Lower leg skin (tissue), 4 donors: Measurements from ENCODE around the gene MEF2C. TPM values are rescaled to one million over a fixed set of nuclear protein-coding genes. Genes with fewer than 3 reads are reported as not detected.

Experiments used
- DNase-seq, 2 donors: peaks; one replicate each; pipeline ENCODE4 v3.0.0-alpha.2; 2019; ENCODE audit warnings: low spot score in 2 of 2
- H3K4me3 ChIP-seq: fragments of 200-600 bp; sonication (generic); 2 replicates; pipeline ENCODE4 v1.5.1; 2017; ENCODE audit warnings: mild to moderate bottlenecking, low read depth; ENCODE audit not compliant: poor library complexity, severe bottlenecking
- POLR2A ChIP-seq, 2 donors: fragments of 450-650 bp; IDR thresholded peaks; one replicate each; pipeline ENCODE4 v1.6.1; 2016 to 2017; ENCODE audit warnings: antibody characterized with exemption in 2 of 2, mild to moderate bottlenecking in 1 of 2, moderate library complexity in 1 of 2
- WGBS, 2 donors: methylation state at CpG; one replicate each; pipeline ENCODE4 v1.1.5; 2018; 5-methylcytosine and 5-hydroxymethylcytosine counted together
- intact Hi-C: fragments of 100-400 bp; cut with DNase I; formaldehyde crosslinking; loops from one replicate; pipeline ENCODE4 v1.15.0; 2023; ENCODE audit warnings: low total_unique reads
- total RNA-seq, 4 donors: library from RNA; depleted of rRNA; stranded (reverse); fragments of >200 nt; gene quantifications; one replicate each; pipeline ENCODE4 v1.1.0, GENCODE V29; 2016
- TF ChIP-seq, protein P1 (sequence below), 3 donors: fragments of 450-650 bp; IDR thresholded peaks; one replicate each; pipeline ENCODE4 v1.5.1; 2016; ENCODE audit warnings: antibody characterized with exemption in 3 of 3, mild to moderate bottlenecking in 3 of 3, moderate library complexity in 2 of 3

MEF2C gene
- total RNA-seq, 4 donors from 2014 or later, result 2.4 to 15.5 (median 8.1) TPM

DNA sequence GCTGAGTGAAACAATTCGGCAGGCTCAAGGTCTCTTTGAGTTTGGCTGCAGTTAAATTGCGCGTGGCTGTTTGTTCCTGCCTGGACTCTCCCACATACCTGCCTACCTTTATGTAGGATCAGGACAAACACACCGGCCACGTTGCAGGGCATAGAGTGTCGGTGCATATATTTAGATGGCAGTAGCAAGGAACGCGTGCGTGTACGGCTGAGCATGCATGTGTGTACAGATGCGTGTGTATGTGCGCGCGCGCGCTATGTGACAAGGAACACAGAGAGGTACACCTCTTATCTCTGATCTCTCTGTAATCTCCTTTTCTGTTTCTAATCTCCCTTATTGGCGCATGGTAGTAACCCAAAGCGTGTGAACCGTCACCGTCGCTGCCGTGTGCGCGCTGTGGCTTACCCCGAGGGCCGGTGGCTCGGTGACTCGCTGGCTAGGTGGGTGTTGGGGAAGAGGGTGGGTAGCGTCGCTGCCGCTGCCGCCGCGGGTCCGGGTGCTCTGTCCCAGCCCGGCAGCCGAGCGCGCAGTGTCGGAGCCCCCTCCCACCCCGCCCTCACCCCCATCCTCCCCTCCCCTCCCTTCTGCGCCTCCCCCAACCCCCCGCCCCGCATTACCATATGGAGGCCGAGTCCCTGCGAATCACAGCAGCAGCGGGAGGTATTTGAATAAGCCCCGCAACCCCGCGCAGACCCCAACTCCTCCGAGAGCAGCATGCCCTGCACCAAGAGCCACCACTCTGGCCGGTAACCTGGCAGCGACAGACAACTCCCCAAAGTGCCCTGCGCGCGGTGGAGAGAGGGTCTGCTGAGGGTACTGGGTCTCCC is 204.8 kb downstream of the MEF2C start:
- no peak overlapping the region for H3K4me3 ChIP-seq
- intact Hi-C loops, result no loop called here
- TF ChIP-seq, protein P1, sequence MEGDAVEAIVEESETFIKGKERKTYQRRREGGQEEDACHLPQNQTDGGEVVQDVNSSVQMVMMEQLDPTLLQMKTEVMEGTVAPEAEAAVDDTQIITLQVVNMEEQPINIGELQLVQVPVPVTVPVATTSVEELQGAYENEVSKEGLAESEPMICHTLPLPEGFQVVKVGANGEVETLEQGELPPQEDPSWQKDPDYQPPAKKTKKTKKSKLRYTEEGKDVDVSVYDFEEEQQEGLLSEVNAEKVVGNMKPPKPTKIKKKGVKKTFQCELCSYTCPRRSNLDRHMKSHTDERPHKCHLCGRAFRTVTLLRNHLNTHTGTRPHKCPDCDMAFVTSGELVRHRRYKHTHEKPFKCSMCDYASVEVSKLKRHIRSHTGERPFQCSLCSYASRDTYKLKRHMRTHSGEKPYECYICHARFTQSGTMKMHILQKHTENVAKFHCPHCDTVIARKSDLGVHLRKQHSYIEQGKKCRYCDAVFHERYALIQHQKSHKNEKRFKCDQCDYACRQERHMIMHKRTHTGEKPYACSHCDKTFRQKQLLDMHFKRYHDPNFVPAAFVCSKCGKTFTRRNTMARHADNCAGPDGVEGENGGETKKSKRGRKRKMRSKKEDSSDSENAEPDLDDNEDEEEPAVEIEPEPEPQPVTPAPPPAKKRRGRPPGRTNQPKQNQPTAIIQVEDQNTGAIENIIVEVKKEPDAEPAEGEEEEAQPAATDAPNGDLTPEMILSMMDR (IDR thresholded peaks at IDR 0.05), result no peak
- no peak for TF ChIP-seq POLR2A (IDR thresholded peaks at IDR 0.05)
- WGBS, 2 donors, result 5 to 14% methylated on average over 41 to 48 of the region's 56 CpGs
- DNase-seq, result no peak

DNA sequence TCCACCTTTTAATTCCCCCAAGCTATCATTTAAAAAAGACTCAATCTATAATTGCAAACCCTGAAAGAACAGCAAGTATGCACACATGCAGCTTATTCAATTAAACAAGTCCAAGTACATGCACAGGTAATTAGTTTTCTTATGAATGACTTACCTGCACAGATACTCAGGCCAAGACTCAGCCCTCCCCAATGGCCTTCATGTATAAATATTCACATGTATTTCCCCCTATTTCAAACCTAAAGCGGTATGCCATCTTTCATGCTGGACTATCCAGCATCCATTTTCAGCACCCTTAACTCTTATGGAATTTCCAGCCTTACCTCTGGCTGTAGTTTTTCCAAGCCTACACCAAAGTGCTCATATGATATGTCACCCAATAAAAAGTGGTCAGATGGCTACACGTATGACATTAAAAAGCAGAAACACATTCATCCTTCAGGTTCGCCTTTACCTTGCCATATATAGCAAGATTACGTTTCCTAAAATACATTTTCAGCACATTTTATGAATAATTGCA is 205.5 kb downstream of the MEF2C start:
- no peak for TF ChIP-seq POLR2A (IDR thresholded peaks at IDR 0.05)
- TF ChIP-seq, protein P1 (IDR thresholded peaks at IDR 0.05), result no peak
- DNase-seq, result no peak
- WGBS, 2 donors, result 28 to 30% methylated on average over 4 of the region's 4 CpGs
- intact Hi-C loops, result no loop called here
- H3K4me3 ChIP-seq, result no peak overlapping the region

DNA sequence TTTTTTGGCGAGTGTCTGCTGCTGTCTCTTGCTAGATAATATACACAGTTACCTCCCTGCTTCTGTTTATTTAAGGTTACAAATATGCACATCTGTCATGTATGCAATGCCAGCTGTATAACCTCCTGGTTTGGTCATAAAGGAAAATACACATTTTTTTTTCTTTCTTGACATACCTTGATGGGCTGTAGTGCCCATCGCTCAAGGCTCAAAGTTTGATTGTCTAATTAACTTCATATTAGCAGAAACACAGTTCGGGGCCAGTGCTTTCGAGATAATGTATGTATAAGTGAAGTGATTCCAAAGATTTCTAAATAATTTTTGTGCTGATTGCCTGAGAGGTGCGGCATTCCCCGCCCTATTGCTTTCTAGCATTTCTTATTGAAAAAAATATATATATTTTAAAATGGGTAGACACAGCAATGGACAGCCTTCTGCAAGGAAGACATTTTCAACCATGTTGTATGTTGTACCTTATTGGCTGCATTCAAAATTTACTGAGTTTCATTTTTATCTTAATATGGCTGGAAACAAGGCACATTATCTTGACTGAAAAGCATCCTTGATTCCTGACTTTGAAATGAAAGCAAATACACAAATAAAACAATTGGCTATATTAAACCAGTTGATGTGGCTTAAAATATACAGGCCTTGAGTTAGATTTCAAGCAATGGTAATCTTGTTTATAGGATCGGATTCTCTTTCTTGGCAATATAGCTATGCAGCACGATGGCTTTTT is 206.2 kb downstream of the MEF2C start:
- no peak for TF ChIP-seq POLR2A (IDR thresholded peaks at IDR 0.05)
- TF ChIP-seq, protein P1 (IDR thresholded peaks at IDR 0.05), result no peak
- H3K4me3 ChIP-seq, result no peak overlapping the region
- intact Hi-C loops, result no loop called here
- no peak for DNase-seq
- 34 to 39% methylated on average over 8 of the region's 8 CpGs for WGBS, 2 donors

DNA sequence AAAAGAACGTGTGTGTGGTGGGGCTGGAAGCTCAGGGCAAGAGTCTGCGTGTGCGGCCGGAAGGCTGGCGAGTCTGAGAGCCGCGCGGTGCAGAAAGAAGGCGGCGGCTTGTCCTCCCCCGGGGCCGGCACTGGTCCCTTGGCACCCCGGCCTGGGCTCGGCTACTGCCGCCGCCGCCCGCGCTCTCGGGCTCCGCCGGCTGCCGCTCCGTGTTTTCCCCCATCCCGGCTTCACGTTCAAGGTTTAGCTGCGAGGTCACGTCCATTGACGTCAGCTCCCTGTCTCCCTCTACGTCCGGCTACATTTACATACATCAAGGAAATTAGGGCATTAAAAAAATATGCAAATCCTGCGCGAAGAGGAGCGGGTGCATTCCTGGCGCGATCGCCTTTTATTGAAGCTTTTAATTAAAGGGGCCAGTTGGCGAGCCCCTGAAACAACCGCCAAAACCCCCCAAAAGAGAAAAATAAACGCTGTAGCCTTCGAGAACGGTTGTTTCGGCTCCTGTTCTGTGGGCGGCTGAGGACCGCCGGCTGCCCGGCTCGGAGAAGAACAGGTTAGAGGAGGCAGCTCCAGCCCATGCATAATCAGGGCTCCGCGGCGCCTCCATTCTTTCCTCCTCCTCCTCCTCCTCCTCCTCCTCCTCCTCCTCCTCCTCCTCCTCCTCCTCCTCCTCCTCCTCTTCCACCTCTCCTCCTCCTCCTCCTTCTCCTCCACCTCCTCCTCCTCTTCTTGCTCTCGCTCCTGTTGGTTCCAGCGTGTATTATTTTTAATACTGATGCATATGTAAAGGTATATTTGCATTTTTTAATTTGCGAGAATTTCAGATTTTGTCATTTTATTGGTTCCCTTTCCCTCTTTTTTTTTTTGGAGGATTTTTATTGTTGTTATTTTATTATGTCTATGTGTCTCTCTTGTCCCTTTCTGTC is 207.0 kb downstream of the MEF2C start:
- no peak for DNase-seq
- no peak for TF ChIP-seq POLR2A (IDR thresholded peaks at IDR 0.05)
- TF ChIP-seq, protein P1 (IDR thresholded peaks at IDR 0.05), result no peak
- no peak overlapping the region for H3K4me3 ChIP-seq
- WGBS, 2 donors, result 3 to 4% methylated on average over 53 to 54 of the region's 54 CpGs
- intact Hi-C loops, result no loop called here

DNA sequence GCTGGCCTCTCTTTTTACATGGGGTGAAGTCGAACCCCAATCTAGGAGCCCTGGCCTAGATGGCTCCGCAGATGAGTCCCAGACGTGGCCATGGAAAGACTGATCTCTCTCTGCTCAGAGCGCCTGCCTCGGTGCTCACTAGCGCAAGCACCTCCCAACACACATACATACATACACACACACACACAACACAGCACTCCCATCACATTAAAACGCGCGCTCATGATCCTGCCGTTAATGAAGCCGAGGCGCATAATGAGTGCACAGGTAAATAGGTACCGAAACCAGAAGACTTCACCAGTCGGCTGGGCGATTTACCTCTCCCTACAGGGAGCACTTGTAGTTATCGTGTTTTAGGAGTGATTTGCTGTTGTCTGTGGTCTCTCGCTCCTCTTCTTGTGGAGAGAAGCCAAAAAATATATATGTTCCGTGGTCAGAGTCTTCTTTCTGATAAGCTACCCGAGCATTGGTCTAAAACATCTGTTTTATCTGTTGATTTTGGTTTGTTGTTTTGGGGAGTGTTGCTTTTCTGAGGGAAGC is 207.7 kb downstream of the MEF2C start:
- TF ChIP-seq POLR2A (IDR thresholded peaks at IDR 0.05), result no peak
- TF ChIP-seq, protein P1 (IDR thresholded peaks at IDR 0.05), result no peak
- no peak for DNase-seq
- intact Hi-C loops, result no loop called here
- no peak overlapping the region for H3K4me3 ChIP-seq
- 11 to 14% methylated on average over 19 of the region's 19 CpGs for WGBS, 2 donors
